Natural killer cell (primary cell): ENCODE results near the gene SAMMSON. TPM values are rescaled to one million over a fixed set of nuclear protein-coding genes. Genes with fewer than 3 reads are reported as not detected.

Experiments used
- ATAC-seq, 3 donors: fragments of 150-1000 bp in 2 of 3; fragments of 200-7000 bp in 1 of 3; cut with Tn5 transposase; 1 replicate in 1 of 3; 2 replicates in 2 of 3; pipeline ENCODE4 v1.10.0; 2021; ENCODE audit warnings: mild to moderate bottlenecking in 2 of 3, moderate library complexity in 2 of 3
- DNase-seq, 2 donors: peaks; one replicate each; pipeline versions ENCODE4 v3.0.0 to v3.0.0-alpha.2; 2013 to 2021; ENCODE audit warnings: mixed read lengths in 1 of 2
- H3K27ac ChIP-seq: one replicate; pipeline ENCODE4 v1.5.1; 2013; ENCODE audit warnings: mild to moderate bottlenecking, low read length
- H3K27me3 ChIP-seq: one replicate; pipeline ENCODE4 v1.6.1; 2013; ENCODE audit warnings: low read length; ENCODE audit not compliant: control insufficient read depth, insufficient read depth
- H3K36me3 ChIP-seq: one replicate; pipeline ENCODE4 v1.6.1; 2013; ENCODE audit warnings: low read length; ENCODE audit not compliant: control insufficient read depth, insufficient read depth
- H3K4me1 ChIP-seq: one replicate; pipeline ENCODE4 v1.6.1; 2013; ENCODE audit warnings: low read length; ENCODE audit not compliant: control insufficient read depth, insufficient read depth
- H3K4me3 ChIP-seq: one replicate; pipeline ENCODE4 v1.5.1; 2013; ENCODE audit warnings: low read length
- H3K9me3 ChIP-seq: one replicate; pipeline ENCODE4 v1.6.1; 2013; ENCODE audit warnings: low read length; ENCODE audit not compliant: control insufficient read depth, insufficient read depth
- H3K27ac Mint-ChIP-seq, 2 donors: one replicate each; pipeline ENCODE4 v1.8.0; 2022; ENCODE audit warnings: mild to moderate bottlenecking in 2 of 2, mixed read lengths in 2 of 2, moderate library complexity in 1 of 2
- H3K27me3 Mint-ChIP-seq, 2 donors: one replicate each; pipeline ENCODE4 v1.8.0; 2022; ENCODE audit warnings: low read depth in 2 of 2, mixed read lengths in 2 of 2
- H3K36me3 Mint-ChIP-seq: one replicate; pipeline ENCODE4 v1.8.0; 2022; ENCODE audit warnings: mixed read lengths
- H3K4me1 Mint-ChIP-seq, 2 donors: one replicate each; pipeline ENCODE4 v1.8.0; 2022; ENCODE audit warnings: mixed read lengths in 2 of 2
- H3K4me3 Mint-ChIP-seq: one replicate; pipeline ENCODE4 v1.8.0; 2022; ENCODE audit warnings: mild to moderate bottlenecking, moderate library complexity, mixed read lengths
- H3K9me3 Mint-ChIP-seq, 2 donors: one replicate each; pipeline ENCODE4 v1.8.0; 2022; ENCODE audit warnings: mixed read lengths in 2 of 2
- CTCF ChIP-seq: fragments of 200-600 bp; IDR thresholded peaks from one replicate; pipeline ENCODE4 v1.8.0; 2022; ENCODE audit warnings: antibody characterized with exemption
- WGBS: methylation state at CpG from one replicate; pipeline ENCODE4 v1.1.7; 2013; ENCODE audit warnings: missing lambda C conversion rate; ENCODE audit not compliant: insufficient coverage; 5-methylcytosine and 5-hydroxymethylcytosine counted together
- intact Hi-C: fragments of 100-400 bp; cut with micrococcal nuclease; formaldehyde crosslinking; loops from one replicate; pipeline ENCODE4 v1.14.2; 2022
- total RNA-seq, 4 donors: library from RNA; stranded (reverse); fragments of 120-200 nt in 1 of 4; gene quantifications; one replicate each; pipeline versions ENCODE4 v1.2.3 to v1.2.4, GENCODE V29; 2013 to 2022

SAMMSON gene
- total RNA-seq, 3 donors from 2014 or later (not counting 1 experiment from before 2014, with no cell fraction given), result not detected

DNA sequence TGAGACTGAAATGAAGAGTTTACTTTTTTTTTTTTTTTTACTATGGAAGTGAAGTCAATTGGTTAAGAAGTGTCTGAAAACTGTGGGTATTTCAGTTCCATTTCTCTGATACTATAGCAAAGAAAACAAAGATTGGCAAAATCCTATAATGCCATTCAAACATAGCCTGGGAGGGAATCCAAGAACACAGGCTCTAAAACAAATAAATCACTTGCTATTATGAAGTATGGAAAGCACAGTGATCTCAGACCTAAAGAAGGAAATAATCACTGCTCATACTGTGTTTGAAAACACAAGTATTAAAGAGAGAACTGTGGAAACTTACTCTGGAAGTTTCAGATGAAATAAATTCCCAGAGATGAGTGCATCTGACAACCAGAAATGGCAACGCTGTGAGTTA is 12.0 kb downstream of the SAMMSON start:
- no peak for ATAC-seq
- Mint-ChIP-seq H3K9me3 (peaks cover 2 to 5% of the 10 kb centered on the region in 2 donors), H3K4me3 (no peak overlapping the region), H3K4me1 (peaks cover 0 to 4% of the 10 kb centered on the region in 2 donors), H3K27me3 (no peaks in the 10 kb centered on the region), H3K27ac (no peak overlapping the region), H3K36me3 (no peaks in the 10 kb centered on the region)
- no peak for TF ChIP-seq CTCF
- Histone ChIP-seq H3K27me3 (no peaks in the 10 kb centered on the region), H3K36me3 (no peaks in the 10 kb centered on the region), H3K9me3 (no peaks in the 10 kb centered on the region), H3K27ac (no peak overlapping the region), H3K4me1 (no peaks in the 10 kb centered on the region), H3K4me3 (no peak overlapping the region)
- 70% methylated on average over 1 of the region's 1 CpG for WGBS
- intact Hi-C loops, result no loop called here
- no peak for DNase-seq

- intact Hi-C loops, result no loop called here
- Histone ChIP-seq H3K9me3 (no peaks in the 10 kb centered on the region), H3K4me3 (no peak overlapping the region), H3K4me1 (no peaks in the 10 kb centered on the region), H3K36me3 (no peaks in the 10 kb centered on the region), H3K27me3 (no peaks in the 10 kb centered on the region), H3K27ac (no peak overlapping the region)
- DNase-seq (no peak), ATAC-seq (no peak)
- no peak for TF ChIP-seq CTCF
- Mint-ChIP-seq H3K27ac (no peak overlapping the region), H3K36me3 (no peaks in the 10 kb centered on the region), H3K4me1 (no peaks in the 10 kb centered on the region), H3K9me3 (peaks cover 4 to 5% of the 10 kb centered on the region in 2 donors), H3K27me3 (no peaks in the 10 kb centered on the region), H3K4me3 (no peak overlapping the region)
- WGBS, result 100% methylated on average over 1 of the region's 3 CpGs
These were observed 21.6 kb downstream of the SAMMSON start for GRCh38 chr3:70020906-70021660.

DNA sequence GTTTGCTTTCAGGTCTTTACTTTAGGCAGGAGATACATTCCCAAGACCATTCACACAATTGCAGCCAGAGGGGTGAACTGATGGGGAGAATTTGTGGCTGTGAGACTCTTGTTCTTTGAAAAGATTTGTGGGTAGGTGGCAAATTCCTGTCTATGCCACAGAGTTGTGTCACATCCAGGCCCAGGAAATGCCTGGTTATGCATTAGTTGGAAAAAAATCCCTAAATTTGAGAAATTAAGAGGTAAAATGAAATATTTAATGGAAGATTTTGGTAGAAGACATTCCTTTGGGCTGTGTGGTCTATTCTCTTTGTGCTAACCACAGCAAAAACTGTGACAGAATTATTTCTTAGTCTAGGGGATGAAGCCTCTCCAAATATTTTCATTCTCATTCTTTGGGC is 28.8 kb downstream of the SAMMSON start:
- no peak overlapping the region for H3K4me3 ChIP-seq
- no peaks in the 10 kb centered on the region for H3K4me1 ChIP-seq
- H3K27ac ChIP-seq, result no peak overlapping the region
- ATAC-seq, result no peak
- H3K36me3 ChIP-seq, result no peaks in the 10 kb centered on the region
- H3K9me3 Mint-ChIP-seq, result peaks cover 7 to 12% of the 10 kb centered on the region in 2 donors
- H3K4me3 Mint-ChIP-seq, result no peak overlapping the region
- H3K27me3 ChIP-seq, result no peaks in the 10 kb centered on the region
- H3K27me3 Mint-ChIP-seq, result no peaks in the 10 kb centered on the region
- H3K36me3 Mint-ChIP-seq, result no peaks in the 10 kb centered on the region
- H3K9me3 ChIP-seq, result no peaks in the 10 kb centered on the region
- intact Hi-C loops, result no loop called here
- no peaks in the 10 kb centered on the region for H3K4me1 Mint-ChIP-seq
- H3K27ac Mint-ChIP-seq, result no peak overlapping the region
- no peak for DNase-seq
- TF ChIP-seq CTCF, result no peak

DNA sequence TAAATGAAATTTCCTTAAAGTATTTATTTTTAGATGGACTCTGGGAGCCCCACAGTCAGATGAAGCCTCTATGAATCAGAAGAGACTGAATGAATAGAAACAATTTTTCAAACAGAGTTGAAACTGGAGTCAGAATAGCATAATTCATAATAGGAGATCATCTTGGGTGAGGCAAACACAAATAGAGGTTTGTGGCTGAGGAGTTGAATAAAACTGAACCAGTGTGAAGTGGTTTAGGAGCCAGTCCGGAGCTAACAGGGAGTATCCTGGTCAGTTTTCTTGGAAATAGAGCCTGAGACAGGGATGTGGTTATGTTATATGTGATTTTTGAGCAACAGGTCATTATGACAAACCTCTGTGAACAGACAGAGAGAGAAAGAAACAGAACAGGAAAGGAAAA is 39.2 kb downstream of the SAMMSON start:
- Mint-ChIP-seq H3K27me3 (no peaks in the 10 kb centered on the region), H3K27ac (no peak overlapping the region), H3K36me3 (no peaks in the 10 kb centered on the region), H3K4me3 (no peak overlapping the region), H3K4me1 (no peaks in the 10 kb centered on the region), H3K9me3 (peaks cover 3% of the 10 kb centered on the region in 2 donors)
- no peaks in the 10 kb centered on the region for H3K36me3 ChIP-seq
- no peak for TF ChIP-seq CTCF
- H3K27me3 ChIP-seq, result no peaks in the 10 kb centered on the region
- no peak overlapping the region for H3K27ac ChIP-seq
- no peak overlapping the region for H3K4me3 ChIP-seq
- no peaks in the 10 kb centered on the region for H3K4me1 ChIP-seq
- WGBS, result 72% methylated on average over 1 of the region's 1 CpG
- no peak for ATAC-seq
- intact Hi-C loops, result no loop called here
- no peaks in the 10 kb centered on the region for H3K9me3 ChIP-seq
- no peak for DNase-seq
